ENCODE measurements around the gene SDHAF2. TPM values are rescaled to one million over a fixed set of nuclear protein-coding genes. Genes with fewer than 3 reads are reported as not detected.

SDHAF2 gene
- total RNA-seq, 6 donors from 2014 or later = 20.9 to 63.9 (median 34.6) TPM

- H3K27ac ChIP-seq = no peak overlapping the region
- H3K36me3 ChIP-seq = peaks cover 6 to 76% (median 48%) of the 10 kb centered on the region in 4 donors
- TF ChIP-seq POLR2AphosphoS5 (IDR thresholded peaks at IDR 0.05) (no peak), CTCF (IDR thresholded peaks at IDR 0.05) (no peak), POLR2A (IDR thresholded peaks at IDR 0.05) (no peak), EP300 (IDR thresholded peaks at IDR 0.05) (no peak)
- peaks cover 0 to 7% (median 5%) of the 10 kb centered on the region in 4 donors for H3K4me1 ChIP-seq
- H3K27me3 ChIP-seq = no peaks in the 10 kb centered on the region
- ATAC-seq (ENCODE audit: low FRiP score in 2 of 2) (no peak), DNase-seq (no peak)
- H3K9me3 ChIP-seq = no peaks in the 10 kb centered on the region
- WGBS, 2 donors = 81% methylated on average over 7 of the region's 7 CpGs
- no peak overlapping the region for H3K4me3 ChIP-seq
Measured at GRCh38 chr11:61448552-61448927, 18.6 kb downstream of the SDHAF2 start.

- no peak overlapping the region for H3K27ac ChIP-seq
Measured at GRCh38 chr11:61452825-61453224, 22.9 kb downstream of the SDHAF2 start.

GRCh38 chr11:61453695-61454094 lies 23.8 kb downstream of the SDHAF2 start:
- 87 to 88% methylated on average over 3 of the region's 3 CpGs for WGBS, 2 donors
- Histone ChIP-seq H3K9me3 (no peaks in the 10 kb centered on the region), H3K4me3 (no peak overlapping the region), H3K4me1 (no peaks in the 10 kb centered on the region), H3K27ac (no peak overlapping the region), H3K36me3 (peaks cover under 1 to 37% (median 20%) of the 10 kb centered on the region in 4 donors), H3K27me3 (no peaks in the 10 kb centered on the region)
- TF ChIP-seq POLR2AphosphoS5 (IDR thresholded peaks at IDR 0.05) (no peak), POLR2A (IDR thresholded peaks at IDR 0.05) (no peak), CTCF (IDR thresholded peaks at IDR 0.05) (no peak), EP300 (IDR thresholded peaks at IDR 0.05) (no peak)
- no peak for ATAC-seq (ENCODE audit: low FRiP score in 2 of 2)
- no peak for DNase-seq

More at GRCh38 chr11:61452825-61453224, 22.9 kb downstream of the SDHAF2 start:
- Histone ChIP-seq H3K27me3 (no peaks in the 10 kb centered on the region), H3K4me1 (no peaks in the 10 kb centered on the region), H3K4me3 (no peak overlapping the region), H3K36me3 (peaks cover 6 to 46% (median 28%) of the 10 kb centered on the region in 4 donors), H3K9me3 (no peaks in the 10 kb centered on the region)
- no peak for DNase-seq
- ATAC-seq (ENCODE audit: low FRiP score in 2 of 2) = no peak
- WGBS, 2 donors = 94 to 95% methylated on average over 2 of the region's 2 CpGs
- no peak for TF ChIP-seq EP300 (IDR thresholded peaks at IDR 0.05)
- no peak for TF ChIP-seq CTCF (IDR thresholded peaks at IDR 0.05)
- TF ChIP-seq POLR2AphosphoS5 (IDR thresholded peaks at IDR 0.05) = no peak
- TF ChIP-seq POLR2A (IDR thresholded peaks at IDR 0.05) = no peak

- no peaks in the 10 kb centered on the region for H3K4me1 ChIP-seq
- peaks cover 0 to 32% (median 15%) of the 10 kb centered on the region in 4 donors for H3K36me3 ChIP-seq
- 93 to 95% methylated on average over 7 of the region's 7 CpGs for WGBS, 2 donors
- H3K27ac ChIP-seq = no peak overlapping the region
- no peak for ATAC-seq (ENCODE audit: low FRiP score in 2 of 2)
- TF ChIP-seq CTCF (IDR thresholded peaks at IDR 0.05) (no peak), POLR2A (IDR thresholded peaks at IDR 0.05) (no peak), POLR2AphosphoS5 (IDR thresholded peaks at IDR 0.05) (no peak)
- H3K27me3 ChIP-seq = no peaks in the 10 kb centered on the region
- H3K9me3 ChIP-seq = no peaks in the 10 kb centered on the region
- no peak overlapping the region for H3K4me3 ChIP-seq
- no peak for DNase-seq
Measured at GRCh38 chr11:61454520-61454919, 24.6 kb downstream of the SDHAF2 start.

GRCh38 chr11:61460474-61460881 lies 30.6 kb downstream of the SDHAF2 start:
- no peaks in the 10 kb centered on the region for H3K9me3 ChIP-seq
- ATAC-seq (ENCODE audit: low FRiP score in 2 of 2) = peak in 1 of 2 donors; percentile 46
- no peak overlapping the region for H3K27ac ChIP-seq
- no peak overlapping the region for H3K4me3 ChIP-seq
- TF ChIP-seq POLR2A (IDR thresholded peaks at IDR 0.05) (no peak), CTCF (IDR thresholded peaks at IDR 0.05) (no peak), EP300 (IDR thresholded peaks at IDR 0.05) (no peak), POLR2AphosphoS5 (IDR thresholded peaks at IDR 0.05) (no peak)
- peaks cover 0 to 13% (median 5%) of the 10 kb centered on the region in 4 donors for H3K36me3 ChIP-seq
- no peak for DNase-seq
- no peaks in the 10 kb centered on the region for H3K4me1 ChIP-seq
- 81 to 91% methylated on average over 3 of the region's 3 CpGs for WGBS, 2 donors
- H3K27me3 ChIP-seq = no peaks in the 10 kb centered on the region

All from upper lobe of left lung (tissue), 6 donors.